Tracheal epithelial cell (primary cell): ENCODE measurements around the gene RNU6-8. TPM values are rescaled to one million over a fixed set of nuclear protein-coding genes. Genes with fewer than 3 reads are reported as not detected.

Source experiments
- total RNA-seq: library from RNA; depleted of rRNA; stranded (reverse); fragments of >200 nt; gene quantifications from 2 replicates; pipeline ENCODE4 v1.2.1, GENCODE V29; 2014

RNU6-8 gene
- total RNA-seq = not detected in 2 replicates

GRCh38 chr14:32202998-32203882, at the start of gene RNU6-8:
RNU6-8 (minus strand) TSS chr14:32203269.

GRCh38 chr14:32201816-32202490, 1.1 kb downstream of the RNU6-8 start, which contains the start of gene RNU6-7:
RNU6-7 (plus strand) TSS chr14:32202045.

Other genes with a start within 250 kb of the RNU6-8 start
- gene ARHGAP5, start 126.0 kb downstream of the RNU6-8 start, total RNA-seq = 144 and 208 TPM in 2 replicates
- not detected in 2 replicates for gene RNU6-7, start 1.2 kb downstream of the RNU6-8 start, total RNA-seq
- 2.7 and 2.8 TPM in 2 replicates for gene AKAP6, start 126.0 kb upstream of the RNU6-8 start, total RNA-seq